Activated effector memory CD4-positive, alpha-beta T cell treated with anti-CD3 and anti-CD28 coated beads, Interleukin-2, amount 50 U/mL, for 16 hours (primary cell): ENCODE results near the gene SMG5.
"Not testable (repeated sequence)": the region's sequence is repeated elsewhere in the genome, so short reads cannot be mapped to it uniquely, and the experiment has no call there.

Experiments used
- DNase-seq: peaks from one replicate; pipeline ENCODE4 v3.0.0-alpha.2; 2020

The SMG5 gene

GRCh38 chr1:156244712-156245111 lies 37.9 kb downstream of the SMG5 start:
- DNase-seq = no peak

GRCh38 chr1:156244126-156244525 lies 38.5 kb downstream of the SMG5 start:
- no peak for DNase-seq

- DNase-seq = no peak
Observed at GRCh38 chr1:156242738-156243137, 39.9 kb downstream of the SMG5 start.

DNA sequence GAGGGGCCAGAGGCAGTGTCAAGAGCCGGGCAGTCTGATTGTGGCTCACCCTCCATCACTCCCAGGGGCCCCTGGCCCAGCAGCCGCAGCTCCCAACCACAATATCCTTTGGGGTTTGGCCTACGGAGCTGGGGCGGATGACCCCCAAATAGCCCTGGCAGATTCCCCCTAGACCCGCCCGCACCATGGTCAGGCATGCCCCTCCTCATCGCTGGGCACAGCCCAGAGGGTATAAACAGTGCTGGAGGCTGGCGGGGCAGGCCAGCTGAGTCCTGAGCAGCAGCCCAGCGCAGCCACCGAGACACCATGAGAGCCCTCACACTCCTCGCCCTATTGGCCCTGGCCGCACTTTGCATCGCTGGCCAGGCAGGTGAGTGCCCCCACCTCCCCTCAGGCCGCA lies 40.7 kb downstream of the SMG5 start, which contains the start of gene BGLAP:
BGLAP (plus strand) TSS at position 259 of the 400 bp plus-strand sequence; CDS start at position 307, 48 bp downstream.
- no peak for DNase-seq

GRCh38 chr1:156241311-156241811 lies 41.3 kb downstream of the SMG5 start:
- no peak for DNase-seq

DNA sequence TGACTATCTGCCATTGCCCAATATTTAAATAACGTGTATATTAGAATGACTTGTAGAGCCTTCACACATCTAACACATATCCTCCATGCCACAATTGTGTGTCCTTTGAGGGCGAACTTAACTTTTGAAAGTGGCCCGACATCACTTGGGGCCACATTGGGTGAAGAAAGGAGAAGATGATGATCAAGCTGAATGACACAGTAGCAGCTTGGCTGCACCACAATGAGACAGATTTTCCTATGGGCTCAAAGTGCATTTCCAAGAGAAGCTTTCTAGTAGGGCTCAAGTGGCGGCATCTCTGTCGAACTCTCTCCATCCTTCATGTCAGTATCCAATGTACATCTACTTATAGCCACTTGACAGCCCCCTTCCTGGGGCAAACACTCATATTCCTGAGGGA lies 44.4 kb downstream of the SMG5 start:
- DNase-seq = no peak

DNA sequence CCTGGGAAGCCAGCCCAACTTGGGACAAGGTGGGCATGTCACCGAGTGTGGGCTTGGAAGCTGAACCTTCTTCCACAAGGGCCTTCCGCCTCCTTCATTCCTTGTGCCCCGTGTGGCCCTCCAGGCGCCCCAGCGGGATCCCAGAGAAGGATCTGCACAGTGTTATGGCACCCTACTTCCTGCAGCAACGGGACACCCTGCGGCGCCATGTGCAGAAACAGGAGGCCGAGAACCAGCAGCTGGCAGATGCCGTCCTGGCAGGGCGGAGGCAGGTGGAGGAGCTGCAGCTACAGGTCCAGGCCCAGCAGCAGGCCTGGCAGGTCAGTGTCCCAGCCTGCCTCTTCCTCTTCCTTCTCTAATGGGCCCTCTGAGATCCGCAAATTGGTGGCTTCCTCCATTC lies 46.5 kb downstream of the SMG5 start:
- no peak for DNase-seq

- DNase-seq = no peak
Observed at GRCh38 chr1:156233426-156234127, 49.0 kb downstream of the SMG5 start.

GRCh38 chr1:156232201-156232894 lies 50.3 kb downstream of the SMG5 start:
- DNase-seq = no peak

- no peak for DNase-seq
Observed at GRCh38 chr1:156230473-156230837, 52.2 kb downstream of the SMG5 start.

- DNase-seq = no peak
Observed at GRCh38 chr1:156229809-156230472, 52.7 kb downstream of the SMG5 start.

- no peak for DNase-seq
Observed at GRCh38 chr1:156228501-156228900, 54.1 kb downstream of the SMG5 start.

DNA sequence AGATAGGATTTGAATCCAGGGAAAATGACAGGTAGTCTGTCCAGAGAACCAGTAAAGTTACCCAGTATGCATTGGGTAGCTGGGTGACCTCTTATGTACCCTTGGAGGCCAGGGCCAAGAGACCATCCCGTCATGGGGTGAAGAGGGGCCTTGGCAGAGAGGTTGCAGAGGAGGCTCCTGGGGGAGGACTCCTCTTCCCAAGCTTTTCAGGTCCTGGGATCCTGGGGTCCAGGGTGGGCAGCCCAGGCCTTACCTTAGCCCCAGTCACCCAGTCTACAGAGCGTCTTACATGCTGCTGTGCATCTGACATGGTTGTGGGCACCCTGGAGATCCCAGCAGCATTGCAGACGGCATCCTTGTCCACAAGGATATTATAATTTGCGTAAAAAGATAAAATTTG lies 55.8 kb downstream of the SMG5 start:
- no peak for DNase-seq

- DNase-seq = no peak
Observed at GRCh38 chr1:156226116-156226538, 56.5 kb downstream of the SMG5 start.

DNA sequence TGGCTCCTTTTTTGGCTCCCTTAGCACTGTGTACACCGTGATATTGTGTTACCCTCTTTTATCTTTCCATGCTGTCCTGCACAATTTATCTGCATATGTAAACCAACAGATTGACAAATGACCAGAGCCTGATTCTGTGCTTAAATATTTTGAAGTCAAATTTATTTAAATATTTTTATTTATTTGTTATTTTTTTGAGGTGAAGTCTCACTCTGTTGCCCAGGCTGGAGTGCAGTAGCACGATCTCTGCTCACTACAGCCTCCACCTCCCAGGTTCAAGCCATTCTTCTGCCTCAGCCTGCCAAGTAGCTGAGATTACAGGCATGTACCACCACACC lies 57.0 kb downstream of the SMG5 start:
- no peak for DNase-seq

DNA sequence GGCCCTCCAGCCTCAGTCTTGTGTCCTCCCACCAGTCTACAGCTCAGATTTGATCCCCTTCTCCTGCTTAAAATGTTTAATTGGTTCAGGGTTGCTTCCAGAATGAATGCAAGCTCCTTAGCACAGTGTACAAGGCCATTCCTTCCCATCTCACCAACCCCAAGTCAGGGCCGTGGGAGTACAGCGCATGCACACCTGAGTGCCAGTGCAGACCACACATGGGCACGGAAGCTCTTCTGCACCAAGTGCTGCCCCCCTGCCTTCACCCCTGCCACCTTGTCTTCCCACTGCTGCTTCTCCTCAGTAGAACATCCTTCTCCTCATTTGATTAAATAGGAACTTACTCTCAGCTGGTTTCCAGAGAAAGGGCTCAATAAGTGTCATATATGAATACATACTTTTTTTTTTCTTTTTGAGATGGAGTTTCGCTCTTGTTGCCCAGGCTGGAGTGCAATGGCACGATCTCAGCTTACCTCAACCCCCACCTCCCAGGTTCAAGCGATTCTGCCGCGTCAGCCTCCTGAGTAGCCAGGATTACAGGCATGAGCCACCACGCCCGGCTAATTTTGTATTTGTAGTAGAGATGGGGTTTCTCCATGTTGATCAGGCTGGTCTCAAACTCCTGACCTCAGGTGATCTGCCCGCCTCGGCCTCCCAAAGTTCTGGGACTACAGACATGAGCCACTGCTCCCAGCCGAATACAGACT lies 60.5 kb downstream of the SMG5 start:
- DNase-seq = no peak

GRCh38 chr1:156220226-156220625 lies 62.4 kb downstream of the SMG5 start:
- no peak for DNase-seq

DNA sequence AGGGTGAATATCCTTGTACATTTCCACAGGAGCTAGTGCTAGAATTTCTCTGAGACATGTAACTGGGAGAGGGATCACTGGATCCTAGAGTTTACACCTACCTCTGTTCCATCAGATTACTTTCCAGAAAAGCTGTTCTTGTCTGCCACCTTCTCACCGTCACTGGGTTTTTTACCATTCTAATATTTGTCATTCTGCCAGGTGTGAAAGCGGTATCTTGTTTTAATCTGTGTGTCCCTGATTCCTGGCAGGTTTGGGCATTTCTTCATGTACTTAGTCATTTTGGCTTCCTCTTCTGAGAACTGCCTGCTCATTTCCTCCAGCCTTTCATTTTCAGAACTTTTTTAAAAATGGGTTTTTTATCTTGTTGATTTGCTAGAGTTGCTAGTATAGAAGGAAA lies 64.8 kb downstream of the SMG5 start:
- no peak for DNase-seq

GRCh38 chr1:156216361-156217086 lies 66.1 kb downstream of the SMG5 start:
- not testable (repeated sequence) for DNase-seq

DNA sequence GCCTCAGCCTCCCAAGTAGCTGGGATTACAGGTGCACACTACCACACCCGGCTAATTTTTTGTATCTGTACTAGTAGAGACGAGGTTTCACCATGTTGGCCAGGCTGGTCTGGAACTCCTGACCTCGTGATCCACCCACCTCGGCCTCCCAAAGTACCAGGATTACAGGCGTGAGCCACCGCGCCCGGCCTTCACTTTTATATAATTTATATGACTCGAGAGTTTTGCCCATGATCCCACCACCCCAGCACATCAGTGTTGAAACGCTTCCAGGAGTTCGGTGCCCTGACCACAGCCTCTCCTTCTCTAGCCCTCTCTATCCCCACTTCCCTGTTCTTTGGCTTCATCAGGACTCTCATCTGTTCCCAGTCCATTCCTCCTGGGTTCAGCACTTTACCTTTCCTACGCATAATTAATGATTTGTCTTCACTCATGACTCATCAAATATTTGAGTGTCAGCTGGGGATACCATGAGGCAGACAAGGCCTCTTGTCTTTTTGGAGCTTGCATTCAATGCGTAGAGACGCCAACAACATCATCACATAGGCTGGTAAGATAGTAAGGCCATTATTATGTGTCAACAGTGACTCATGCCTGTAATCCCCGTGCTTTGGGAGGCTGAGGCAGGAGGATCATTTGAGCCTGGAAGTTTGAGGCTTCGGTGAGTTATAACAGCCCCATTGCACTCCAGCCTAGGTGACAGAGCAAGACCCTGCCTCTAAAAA lies 68.4 kb downstream of the SMG5 start:
- DNase-seq = peak; percentile 67

DNA sequence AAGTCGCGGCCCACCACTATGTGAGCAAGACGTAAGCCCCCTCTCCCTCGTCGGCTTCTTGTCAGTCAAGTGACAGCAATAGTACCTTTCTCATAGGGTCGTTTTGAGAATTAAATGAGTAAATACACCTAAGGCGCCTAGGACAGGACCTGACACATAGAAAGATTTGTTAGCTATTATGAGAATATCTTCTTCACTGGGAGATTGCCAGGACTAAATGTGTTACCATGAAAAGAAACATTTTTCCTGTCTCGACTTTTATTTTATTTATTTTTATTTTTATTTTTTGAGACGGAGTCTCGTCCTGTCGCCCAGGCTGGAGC lies 69.0 kb downstream of the SMG5 start:
- DNase-seq = no peak
